ENCODE data around the gene AGA. TPM values are rescaled to one million over a fixed set of nuclear protein-coding genes. Genes with fewer than 3 reads are reported as not detected.

AGA gene
- total RNA-seq, 1 donor from 2014 or later = 6.4 TPM

- intact Hi-C loops (cut with micrococcal nuclease) = no loop called here
- no peaks in the 10 kb centered on the region for H3K36me3 ChIP-seq
- no peak for TF ChIP-seq CTCF (IDR thresholded peaks at IDR 0.05; ENCODE audit: borderline replicate concordance)
- H3K27ac ChIP-seq (replicated peaks) = no peak overlapping the region
- peaks cover 2% of the 10 kb centered on the region for H3K9me3 ChIP-seq (replicated peaks)
- DNase-seq = no peak
- H3K27me3 ChIP-seq (ENCODE audit: low read depth) = no peaks in the 10 kb centered on the region
- H3K4me1 ChIP-seq = no peaks in the 10 kb centered on the region
- H3K4me3 ChIP-seq = no peak overlapping the region
Observed at GRCh38 chr4:177410566-177410965, 31.7 kb downstream of the AGA start.

DNA sequence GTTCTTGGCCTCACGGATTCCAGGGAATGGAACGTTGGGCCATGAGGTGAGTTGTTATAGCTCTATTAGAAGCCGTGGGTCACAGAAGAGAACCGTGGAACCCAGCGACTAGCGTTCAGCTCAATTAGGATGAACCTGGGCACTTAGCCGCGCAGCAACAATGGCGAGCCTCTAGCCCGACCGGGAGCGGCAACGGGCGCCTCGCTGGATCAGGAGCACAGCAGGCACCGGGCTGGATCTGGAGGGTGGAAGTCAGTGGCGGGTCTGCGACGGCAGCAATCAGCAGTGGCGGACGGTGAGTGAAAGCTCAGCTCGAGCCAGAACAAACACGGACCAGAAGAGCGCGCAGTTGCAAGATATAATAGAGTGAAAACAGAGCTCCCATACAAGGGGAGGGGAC is 34.2 kb downstream of the AGA start:
- intact Hi-C loops (cut with micrococcal nuclease) = no loop called here
- no peaks in the 10 kb centered on the region for H3K27me3 ChIP-seq (ENCODE audit: low read depth)
- no peaks in the 10 kb centered on the region for H3K9me3 ChIP-seq (replicated peaks)
- TF ChIP-seq CTCF (IDR thresholded peaks at IDR 0.05; ENCODE audit: borderline replicate concordance) = no peak
- no peak overlapping the region for H3K4me3 ChIP-seq
- no peaks in the 10 kb centered on the region for H3K36me3 ChIP-seq
- no peak for DNase-seq
- H3K4me1 ChIP-seq = no peaks in the 10 kb centered on the region
- H3K27ac ChIP-seq (replicated peaks) = no peak overlapping the region

GRCh38 chr4:177405508-177405907 is 36.7 kb downstream of the AGA start:
- no peaks in the 10 kb centered on the region for H3K36me3 ChIP-seq
- H3K4me1 ChIP-seq = no peaks in the 10 kb centered on the region
- intact Hi-C loops (cut with micrococcal nuclease) = no loop called here
- no peaks in the 10 kb centered on the region for H3K27me3 ChIP-seq (ENCODE audit: low read depth)
- DNase-seq = no peak
- no peaks in the 10 kb centered on the region for H3K9me3 ChIP-seq (replicated peaks)
- no peak overlapping the region for H3K4me3 ChIP-seq
- no peak overlapping the region for H3K27ac ChIP-seq (replicated peaks)
- no peak for TF ChIP-seq CTCF (IDR thresholded peaks at IDR 0.05; ENCODE audit: borderline replicate concordance)

DNA sequence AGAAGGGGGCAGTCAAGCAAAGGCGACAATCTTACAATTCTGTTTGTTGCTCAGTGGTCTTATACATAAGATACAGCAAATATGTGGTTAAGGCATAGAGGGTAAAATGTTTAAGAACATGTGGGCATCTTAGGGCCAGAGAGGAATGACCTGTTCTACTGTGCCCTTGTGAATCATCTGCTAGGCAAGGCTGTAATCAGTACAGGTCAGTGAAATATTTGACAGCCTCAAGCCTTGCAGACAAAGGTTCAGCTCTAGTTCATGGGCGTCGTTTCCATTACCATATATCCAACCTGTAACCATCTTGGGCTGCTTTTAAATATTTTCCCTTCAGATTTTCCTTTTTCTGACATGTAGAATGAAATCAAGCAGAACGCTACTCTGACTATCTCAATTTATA is 37.3 kb downstream of the AGA start:
- H3K36me3 ChIP-seq = no peaks in the 10 kb centered on the region
- intact Hi-C loops (cut with micrococcal nuclease) = no loop called here
- no peak overlapping the region for H3K27ac ChIP-seq (replicated peaks)
- no peak for DNase-seq
- H3K9me3 ChIP-seq (replicated peaks) = no peaks in the 10 kb centered on the region
- H3K4me1 ChIP-seq = no peaks in the 10 kb centered on the region
- H3K27me3 ChIP-seq (ENCODE audit: low read depth) = no peaks in the 10 kb centered on the region
- no peak overlapping the region for H3K4me3 ChIP-seq
- TF ChIP-seq CTCF (IDR thresholded peaks at IDR 0.05; ENCODE audit: borderline replicate concordance) = no peak

GRCh38 chr4:177404342-177404741 is 37.9 kb downstream of the AGA start:
- no peak for DNase-seq
- H3K4me3 ChIP-seq = no peak overlapping the region
- intact Hi-C loops (cut with micrococcal nuclease) = no loop called here
- H3K36me3 ChIP-seq = no peaks in the 10 kb centered on the region
- H3K27ac ChIP-seq (replicated peaks) = no peak overlapping the region
- TF ChIP-seq CTCF (IDR thresholded peaks at IDR 0.05; ENCODE audit: borderline replicate concordance) = no peak
- H3K9me3 ChIP-seq (replicated peaks) = no peaks in the 10 kb centered on the region
- H3K4me1 ChIP-seq = no peaks in the 10 kb centered on the region
- H3K27me3 ChIP-seq (ENCODE audit: low read depth) = no peaks in the 10 kb centered on the region

- DNase-seq = no peak
Observed at GRCh38 chr4:177403746-177404145, 38.5 kb downstream of the AGA start.

More at GRCh38 chr4:177403746-177404145, 38.5 kb downstream of the AGA start:
- no peaks in the 10 kb centered on the region for H3K4me1 ChIP-seq
- H3K27ac ChIP-seq (replicated peaks) = no peak overlapping the region
- intact Hi-C loops (cut with micrococcal nuclease) = no loop called here
- no peak for TF ChIP-seq CTCF (IDR thresholded peaks at IDR 0.05; ENCODE audit: borderline replicate concordance)
- H3K4me3 ChIP-seq = no peak overlapping the region
- no peaks in the 10 kb centered on the region for H3K9me3 ChIP-seq (replicated peaks)
- H3K27me3 ChIP-seq (ENCODE audit: low read depth) = no peaks in the 10 kb centered on the region
- no peaks in the 10 kb centered on the region for H3K36me3 ChIP-seq

Measured in left ventricle myocardium inferior (tissue), 1 donor.